PFSK-1 (cell line): ENCODE data around the gene HDAC2.
A peak's percentile ranks its signal among the peaks of the same experiment; 100 is the strongest.

Source experiments
- FOXP2 ChIP-seq: optimal IDR thresholded peaks from 2 replicates; pipeline ENCODE3; 2011; ENCODE audit warnings: borderline replicate concordance, control low read depth, inconsistent platforms; ENCODE audit not compliant: insufficient read depth; ENCODE audit errors: extremely low read length, extremely low read depth
- POLR2AphosphoS5 ChIP-seq: IDR thresholded peaks from 2 replicates; pipeline ENCODE4 v1.6.1; 2012; ENCODE audit warnings: low read depth, mild to moderate bottlenecking, control low read depth, low read length, moderate library complexity
- REST ChIP-seq, 2 experiments: IDR thresholded peaks; 2 replicates each; pipeline versions ENCODE4 v1.6.1 to v1.8.0; 2011 to 2012; ENCODE audit warnings: low read depth in 2 of 2, low read length in 2 of 2, control low read depth in 1 of 2, inconsistent platforms in 1 of 2, mild to moderate bottlenecking in 1 of 2, moderate library complexity in 1 of 2; ENCODE audit not compliant: insufficient read depth in 1 of 2
- SIN3A ChIP-seq: IDR thresholded peaks from 2 replicates; pipeline ENCODE4 v1.6.1; 2012; ENCODE audit warnings: mild to moderate bottlenecking, low read length, moderate library complexity, borderline replicate concordance; ENCODE audit not compliant: insufficient read depth
- TAF1 ChIP-seq: IDR thresholded peaks from 2 replicates; pipeline ENCODE4 v1.6.1; 2012; ENCODE audit warnings: low read length, control low read depth, borderline replicate concordance; ENCODE audit not compliant: insufficient read depth

Gene HDAC2

GRCh38 chr6:113909224-113909856, 61.6 kb downstream of the HDAC2 start:
- TF ChIP-seq POLR2AphosphoS5 (no peak), FOXP2 (no peak), SIN3A (no peak)

- TF ChIP-seq REST (IDR thresholded peaks at IDR 0.05; ENCODE audit: insufficient read depth in 1 of 2, low read depth in 2 of 2, low read length in 2 of 2) (no peak), POLR2AphosphoS5 (no peak), TAF1 (no peak)
Observed at GRCh38 chr6:113908801-113909200, 62.1 kb downstream of the HDAC2 start.

GRCh38 chr6:113907102-113907815, 63.7 kb downstream of the HDAC2 start:
- TF ChIP-seq FOXP2 (no peak), TAF1 (no peak), REST (IDR thresholded peaks at IDR 0.05; ENCODE audit: insufficient read depth in 1 of 2, low read depth in 2 of 2, low read length in 2 of 2) (no peak), SIN3A (no peak), POLR2AphosphoS5 (no peak)

GRCh38 chr6:113903666-113904330, 67.2 kb downstream of the HDAC2 start:
- TF ChIP-seq FOXP2 (peak; percentile 23), POLR2AphosphoS5 (no peak), TAF1 (peak; percentile 26; the same call in 1 of the 2 replicates), REST (IDR thresholded peaks at IDR 0.05; ENCODE audit: insufficient read depth in 1 of 2, low read depth in 2 of 2, low read length in 2 of 2) (peak; percentile 55 to 83; a peak in 3 of 4 replicates), SIN3A (peak; percentile 89; the same call in 1 of the 2 replicates)

DNA sequence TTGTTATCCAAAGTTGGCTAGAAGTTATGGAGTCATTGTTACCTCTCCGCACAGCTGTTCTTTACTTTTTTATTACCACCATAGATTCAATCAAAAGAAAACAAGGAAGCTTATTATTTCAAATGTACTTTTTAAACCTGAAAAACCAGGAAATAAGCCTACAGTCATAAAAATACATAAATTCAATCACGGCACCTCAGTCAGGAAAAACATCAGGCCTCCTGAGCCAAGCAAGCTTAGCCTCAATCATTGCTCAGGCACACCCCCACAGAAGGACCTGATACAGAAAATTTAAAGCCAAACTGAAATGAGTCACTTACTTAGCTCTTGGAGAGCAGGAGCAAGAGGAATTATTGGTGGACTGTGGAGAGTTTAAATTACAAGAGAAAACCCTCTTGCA, 69.5 kb downstream of the HDAC2 start:
- TF ChIP-seq POLR2AphosphoS5: no peak
- no peak for TF ChIP-seq REST (IDR thresholded peaks at IDR 0.05; ENCODE audit: insufficient read depth in 1 of 2, low read depth in 2 of 2, low read length in 2 of 2)
- no peak for TF ChIP-seq SIN3A
- TF ChIP-seq TAF1: no peak
- TF ChIP-seq FOXP2: no peak
